ENCODE results near the gene CXCR4.

DNA sequence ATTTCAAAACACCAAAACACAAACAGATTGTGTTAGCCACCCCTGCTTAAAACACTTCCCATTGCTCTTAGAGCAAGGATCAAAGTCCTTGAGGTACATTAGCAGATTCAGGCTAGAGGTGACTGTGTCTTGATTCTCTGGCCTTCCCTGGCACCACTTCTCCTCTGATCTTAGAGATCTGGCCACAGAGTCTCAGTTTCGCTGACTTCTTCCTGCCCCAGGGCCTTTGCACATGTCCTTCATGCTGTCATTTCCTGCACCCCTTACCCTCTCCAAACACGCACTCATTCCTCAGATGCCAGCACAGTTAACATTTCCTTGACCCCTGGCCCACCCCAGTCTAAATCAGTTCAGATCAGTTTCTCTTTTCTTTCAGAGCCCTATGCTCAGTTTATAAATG is 16.9 kb downstream of the CXCR4 start:
- TF ChIP-seq CTCF (IDR thresholded peaks at IDR 0.05; ENCODE audit: low read length) (no peak), EZH2 (IDR thresholded peaks at IDR 0.05; ENCODE audit: borderline replicate concordance, low read length) (no peak)
